ENCODE data around the gene PODNL1.

DNA sequence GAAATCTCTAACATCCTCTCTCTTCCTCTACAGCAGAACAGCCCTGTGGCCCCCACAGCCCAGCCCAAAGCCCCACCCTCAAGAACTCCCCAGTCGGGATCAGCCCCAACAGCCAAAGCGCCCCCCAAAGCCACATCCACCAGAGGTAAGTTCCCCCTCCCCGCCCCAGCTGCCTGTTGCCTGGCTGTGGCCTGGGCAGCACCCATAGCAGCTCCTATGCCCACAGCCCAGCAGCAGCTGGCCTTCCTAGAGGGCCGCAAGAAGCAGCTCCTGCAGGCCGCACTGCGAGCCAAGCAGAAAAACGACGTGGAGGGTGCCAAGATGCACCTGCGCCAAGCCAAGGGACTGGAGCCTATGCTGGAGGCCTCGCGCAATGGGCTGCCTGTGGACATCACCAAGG is 17.7 kb downstream of the PODNL1 start:
- TF ChIP-seq, protein P1, sequence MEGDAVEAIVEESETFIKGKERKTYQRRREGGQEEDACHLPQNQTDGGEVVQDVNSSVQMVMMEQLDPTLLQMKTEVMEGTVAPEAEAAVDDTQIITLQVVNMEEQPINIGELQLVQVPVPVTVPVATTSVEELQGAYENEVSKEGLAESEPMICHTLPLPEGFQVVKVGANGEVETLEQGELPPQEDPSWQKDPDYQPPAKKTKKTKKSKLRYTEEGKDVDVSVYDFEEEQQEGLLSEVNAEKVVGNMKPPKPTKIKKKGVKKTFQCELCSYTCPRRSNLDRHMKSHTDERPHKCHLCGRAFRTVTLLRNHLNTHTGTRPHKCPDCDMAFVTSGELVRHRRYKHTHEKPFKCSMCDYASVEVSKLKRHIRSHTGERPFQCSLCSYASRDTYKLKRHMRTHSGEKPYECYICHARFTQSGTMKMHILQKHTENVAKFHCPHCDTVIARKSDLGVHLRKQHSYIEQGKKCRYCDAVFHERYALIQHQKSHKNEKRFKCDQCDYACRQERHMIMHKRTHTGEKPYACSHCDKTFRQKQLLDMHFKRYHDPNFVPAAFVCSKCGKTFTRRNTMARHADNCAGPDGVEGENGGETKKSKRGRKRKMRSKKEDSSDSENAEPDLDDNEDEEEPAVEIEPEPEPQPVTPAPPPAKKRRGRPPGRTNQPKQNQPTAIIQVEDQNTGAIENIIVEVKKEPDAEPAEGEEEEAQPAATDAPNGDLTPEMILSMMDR (optimal IDR thresholded peaks at IDR 0.05 in 1 of 3, IDR thresholded peaks at IDR 0.05 in 1 of 3, conservative IDR thresholded peaks at IDR 0.05 in 1 of 3; ENCODE audit: extremely low read depth in 1 of 3, insufficient read depth in 2 of 3, low read length in 3 of 3), result no peak
- no peak for TF ChIP-seq EZH2 (IDR thresholded peaks at IDR 0.05; ENCODE audit: low read length)

Data from keratinocyte (primary cell).